Measurements from ENCODE around the gene UVSSA.
"Not testable (repeated sequence)": the region's sequence is repeated elsewhere in the genome, so short reads cannot be mapped to it uniquely, and the experiment has no call there.

Gene UVSSA

GRCh38 chr4:1316537-1317168 is 30.4 kb upstream of the UVSSA start:
- no peak for DNase-seq

- DNase-seq, result no peak
Measured at GRCh38 chr4:1317177-1318045, 29.6 kb upstream of the UVSSA start.

GRCh38 chr4:1318046-1318375 is 29.0 kb upstream of the UVSSA start:
- DNase-seq, result no peak

GRCh38 chr4:1318488-1319213 is 28.4 kb upstream of the UVSSA start:
- DNase-seq, result no peak

DNA sequence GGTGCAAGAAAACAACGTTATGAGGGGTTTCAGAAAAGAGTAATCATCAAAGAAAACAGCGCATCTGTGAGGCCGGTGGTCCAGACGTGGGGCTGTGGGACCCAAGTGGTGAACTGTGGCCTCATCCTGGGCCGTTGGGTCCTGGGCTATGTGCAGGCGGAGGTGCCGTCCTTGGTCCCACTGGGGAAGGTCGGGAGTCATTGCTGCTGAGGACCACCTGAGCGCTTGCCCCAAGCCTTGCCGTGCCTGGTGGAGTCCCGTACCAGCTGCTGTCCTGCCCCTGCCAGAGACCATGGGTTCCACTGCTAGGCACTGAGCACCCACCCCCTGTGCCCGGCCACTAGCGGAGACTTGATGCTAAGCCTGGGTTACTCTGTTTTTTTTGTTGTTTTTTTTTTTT is 25.5 kb upstream of the UVSSA start:
- no peak for DNase-seq

DNA sequence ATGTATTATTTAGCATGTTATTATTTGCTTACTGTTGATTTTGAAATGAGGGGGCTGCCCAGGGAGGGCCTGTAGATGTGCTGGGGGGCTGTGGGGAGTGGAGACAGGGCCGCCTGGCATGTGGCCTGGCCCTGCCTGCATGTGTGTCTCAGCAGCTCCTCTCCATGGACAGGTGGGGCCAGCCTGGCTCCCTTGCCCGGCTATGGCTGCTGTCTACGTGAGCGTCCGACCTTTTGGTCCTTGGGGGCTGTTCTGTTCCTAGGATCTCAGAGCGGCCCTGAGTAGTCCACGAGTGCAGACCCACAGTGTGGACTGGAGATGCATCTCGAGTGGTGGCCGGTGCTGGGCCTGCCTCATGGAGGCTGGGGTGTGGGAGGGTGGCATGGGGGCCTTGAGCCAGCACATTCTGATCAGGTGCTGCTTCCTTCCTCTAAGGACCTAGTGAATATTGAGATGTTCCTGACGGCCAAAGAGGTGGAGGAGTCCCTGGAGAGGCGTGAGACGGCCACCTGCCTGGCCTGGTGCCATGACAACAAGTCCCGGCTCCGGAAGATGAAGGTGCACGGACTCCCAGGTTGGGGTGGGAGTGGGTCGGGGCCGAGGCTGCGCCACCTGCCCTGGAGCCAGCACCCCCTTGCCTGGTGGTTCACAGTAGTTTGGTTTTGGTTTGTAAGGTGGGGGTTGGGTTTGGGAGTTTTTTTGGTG is 24.9 kb upstream of the UVSSA start:
- DNase-seq, result no peak

- no peak for DNase-seq
Measured at GRCh38 chr4:1323280-1323634, 23.8 kb upstream of the UVSSA start.

DNA sequence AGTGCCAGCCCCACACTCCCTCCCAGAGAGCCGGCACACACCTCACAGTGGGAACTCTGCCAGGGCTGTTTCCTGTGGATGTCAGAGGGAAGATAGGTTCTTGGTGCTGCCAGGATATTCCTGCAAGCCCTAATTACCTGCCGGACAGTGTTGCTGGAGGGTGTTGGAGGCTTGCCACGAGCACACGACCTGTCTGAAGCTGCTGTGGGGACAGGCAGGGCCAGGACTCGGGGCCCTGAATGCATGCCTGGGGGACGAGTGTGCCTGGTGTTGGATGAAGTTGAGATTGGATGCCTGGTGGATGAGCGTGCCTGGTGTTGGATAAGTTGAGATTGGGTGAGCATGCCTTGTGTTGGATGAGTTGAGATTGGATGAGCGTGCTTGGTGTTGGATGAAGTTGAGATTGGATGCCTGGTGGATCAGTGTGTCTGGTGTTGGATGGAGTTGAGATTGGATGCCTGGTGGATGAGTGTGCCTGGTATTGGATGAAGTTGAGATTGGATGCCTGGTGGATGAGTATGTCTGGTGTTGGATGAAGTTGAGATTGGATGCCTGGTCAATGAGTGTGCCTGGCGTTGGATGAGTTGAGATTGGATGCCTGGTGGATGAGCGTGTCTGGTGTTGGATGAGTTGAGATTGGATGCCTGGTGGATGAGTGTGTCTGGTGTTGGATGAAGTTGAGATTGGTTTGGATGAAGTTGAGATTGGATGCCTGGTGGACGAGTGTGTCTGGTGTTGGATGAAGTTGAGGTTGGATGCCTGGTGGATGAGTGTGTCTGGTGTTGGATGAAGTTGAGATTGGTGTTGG is 23.2 kb upstream of the UVSSA start:
- DNase-seq, result no peak

DNA sequence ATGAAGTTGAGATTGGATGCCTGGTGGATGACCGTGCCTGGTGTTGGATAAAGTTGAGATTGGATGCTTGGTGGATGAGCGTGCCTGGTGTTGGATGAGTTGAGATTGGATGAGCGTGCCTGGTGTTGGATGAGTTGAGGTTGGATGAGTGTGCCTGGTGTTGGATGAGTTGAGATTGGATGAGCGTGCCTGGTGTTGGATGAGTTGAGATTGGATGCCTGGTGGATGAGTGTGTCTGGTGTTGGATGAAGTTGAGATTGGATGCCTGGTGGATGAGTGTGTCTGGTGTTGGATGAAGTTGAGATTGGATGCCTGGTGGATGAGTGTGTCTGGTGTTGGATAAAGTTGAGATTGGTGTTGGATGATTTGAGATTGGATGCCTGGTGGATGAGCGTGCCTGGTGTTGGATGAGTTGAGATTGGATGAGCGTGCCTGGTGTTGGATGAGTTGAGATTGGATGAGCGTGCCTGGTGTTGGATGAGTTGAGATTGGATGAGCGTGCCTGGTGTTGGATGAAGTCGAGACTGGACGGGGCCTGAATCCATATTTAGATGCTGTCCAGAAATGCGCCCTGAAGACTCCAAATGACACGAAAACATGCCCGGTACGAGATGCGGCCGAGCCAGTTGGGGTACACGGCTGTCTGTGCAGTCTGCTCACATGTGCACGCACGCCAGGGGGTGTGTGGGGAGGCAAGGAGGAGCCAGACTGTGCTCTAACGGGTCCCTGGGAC is 22.4 kb upstream of the UVSSA start:
- DNase-seq, result not testable (repeated sequence)

GRCh38 chr4:1325176-1325480 is 21.9 kb upstream of the UVSSA start:
- DNase-seq, result no peak

DNA sequence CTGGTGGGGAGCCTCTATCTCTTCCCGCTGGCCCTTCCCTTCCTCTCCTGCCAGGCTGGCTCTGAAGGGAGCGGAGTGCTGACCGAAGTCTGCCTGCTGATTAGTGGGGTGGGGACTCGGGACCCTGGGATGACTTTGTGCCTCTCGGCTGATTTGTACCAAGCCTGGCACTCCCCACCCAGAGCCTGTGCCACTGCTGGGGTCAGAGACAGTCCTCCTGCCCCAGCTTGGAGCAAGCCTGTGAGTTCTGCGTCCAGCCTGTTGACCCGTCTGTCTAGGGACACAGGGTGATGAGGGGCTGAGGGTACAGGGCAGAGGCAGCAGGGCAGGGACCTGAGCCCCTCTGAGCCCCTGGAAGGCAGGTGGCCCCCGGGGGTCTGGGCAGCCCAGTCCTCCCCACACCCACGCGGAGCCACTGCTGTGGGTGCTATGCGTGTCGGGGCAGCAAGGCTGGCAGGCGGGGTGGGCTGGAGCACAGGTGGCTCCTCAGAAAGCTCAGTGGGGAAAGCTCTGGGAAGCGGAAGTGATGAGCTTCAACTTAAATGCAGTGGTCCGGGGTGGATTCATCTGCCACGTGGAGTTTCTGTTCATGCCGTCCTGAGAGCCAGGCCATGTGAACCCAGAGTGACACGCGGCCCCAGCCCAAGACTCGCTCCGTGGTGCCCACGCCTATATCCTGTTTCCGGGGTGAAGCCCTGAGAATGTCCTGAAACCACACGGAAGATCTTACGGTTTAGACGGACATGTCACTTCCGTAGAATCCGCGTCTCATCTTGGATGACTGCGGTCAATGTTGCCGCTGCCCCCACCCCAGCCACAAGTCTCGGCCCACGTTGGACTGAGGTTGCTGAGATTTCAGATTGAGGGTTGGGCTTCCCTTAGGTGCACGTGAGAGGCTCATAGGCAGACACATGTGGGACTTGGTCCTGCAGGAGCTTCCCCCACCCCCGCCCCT is 21.1 kb upstream of the UVSSA start:
- DNase-seq, result no peak

GRCh38 chr4:1326751-1327525 is 20.1 kb upstream of the UVSSA start:
- DNase-seq, result no peak

GRCh38 chr4:1327526-1328266 is 19.3 kb upstream of the UVSSA start:
- DNase-seq, result no peak

- DNase-seq, result no peak
Measured at GRCh38 chr4:1328267-1329155, 18.5 kb upstream of the UVSSA start.

- DNase-seq, result no peak
Measured at GRCh38 chr4:1329408-1330371, 17.3 kb upstream of the UVSSA start.

DNA sequence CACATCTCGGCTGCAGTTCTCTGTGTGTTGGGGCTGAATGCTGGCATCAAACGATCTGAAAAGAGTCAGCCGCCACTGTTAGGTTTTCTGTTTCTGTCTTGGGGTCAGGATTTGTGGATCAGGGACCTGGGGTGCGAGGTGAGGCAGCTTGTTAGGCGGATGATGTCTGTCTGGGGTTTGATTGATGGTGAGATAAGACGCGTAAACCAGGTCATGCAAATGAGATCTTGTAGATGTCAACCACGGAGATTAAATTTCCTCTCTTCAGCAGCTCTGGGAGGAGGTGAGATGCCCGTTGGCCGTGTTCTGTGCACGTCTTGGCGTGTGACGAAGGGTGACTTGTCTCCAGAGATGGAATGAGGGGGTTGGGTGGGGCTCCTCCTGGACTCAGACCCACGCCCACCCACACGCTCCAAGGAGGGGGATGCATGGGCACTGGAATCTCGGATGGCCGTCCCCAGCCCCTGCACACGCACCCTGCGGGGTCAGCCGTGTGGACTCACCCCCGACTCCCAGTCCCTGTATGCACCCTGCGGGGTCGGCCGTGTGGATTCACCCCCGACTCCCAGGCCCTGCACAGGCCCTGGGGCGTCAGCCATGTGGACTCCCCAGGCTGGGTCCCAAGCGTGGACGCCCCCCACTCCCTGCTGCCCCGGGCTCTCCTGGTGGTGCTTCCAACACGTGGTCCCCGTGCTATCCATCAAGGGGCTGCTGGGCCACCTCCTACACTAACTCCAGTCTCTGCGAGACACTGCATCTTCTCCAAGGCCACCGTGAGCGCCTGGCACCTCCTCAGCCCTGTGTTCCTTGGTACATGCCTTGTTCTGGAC is 16.0 kb upstream of the UVSSA start:
- no peak for DNase-seq

Measured in NCI-H1092 treated with DMSO at 0.1 percent for 48 hours (cell line).